ENCODE results near the gene PODNL1. TPM values are rescaled to one million over a fixed set of nuclear protein-coding genes. Genes with fewer than 3 reads are reported as not detected.

Gene PODNL1
- total and polyA plus RNA-seq, 10 of the 15 experiments (the other 5 are each of a cell fraction or from before 2014, with no cell fraction given) = 0.04 to 0.44 TPM; not detected in 8

DNA sequence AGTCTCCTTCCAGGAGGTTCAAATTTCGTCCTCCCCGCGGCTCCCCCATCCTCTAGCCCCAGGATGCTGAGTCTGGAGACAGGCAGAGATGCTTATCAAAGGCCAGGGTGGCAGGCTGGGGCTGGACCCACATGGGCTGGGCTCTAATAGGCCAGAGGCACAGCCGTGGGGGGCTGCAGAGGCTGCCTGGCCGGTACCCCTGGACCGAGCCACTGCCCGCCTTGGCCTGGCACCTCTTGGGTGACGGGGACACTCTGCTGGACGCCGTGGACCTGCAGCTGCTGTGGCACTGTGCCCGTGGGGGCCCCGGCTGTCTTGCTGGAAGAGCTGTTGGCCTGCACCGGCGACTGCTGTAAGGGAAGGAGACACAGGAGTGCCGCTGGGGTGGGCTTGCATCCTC, 42.1 kb upstream of the PODNL1 start:
- Histone ChIP-seq H3K27ac (ENCODE audit: control insufficient read depth, insufficient read depth) (no peak overlapping the region), H3K79me2 (ENCODE audit: control insufficient read depth, insufficient read depth, low read length) (no peaks in the 10 kb centered on the region), H3K9ac (ENCODE audit: control insufficient read depth, insufficient read depth, low read length) (no peak overlapping the region), H3K4me2 (ENCODE audit: control insufficient read depth, insufficient read depth) (no peak overlapping the region), H4K20me1 (ENCODE audit: control insufficient read depth, insufficient read depth) (no peaks in the 10 kb centered on the region), H3K9me3 (replicated peaks; ENCODE audit: control insufficient read depth, insufficient read depth, low read length) (no peaks in the 10 kb centered on the region), H3K4me1 (ENCODE audit: control insufficient read depth, insufficient read depth, low read length) (peaks cover 4% of the 10 kb centered on the region), H3K27me3 (replicated peaks in 1 of 2; ENCODE audit: control insufficient read depth in 2 of 2, insufficient read depth in 2 of 2, low read length in 1 of 2) (no peaks in the 10 kb centered on the region), H3K4me3 (no peak overlapping the region), H3K36me3 (ENCODE audit: control insufficient read depth in 2 of 2, insufficient read depth in 2 of 2, low read length in 1 of 2) (no peaks in the 10 kb centered on the region; a peak in 1 of 4 replicates), H2AFZ (ENCODE audit: control insufficient read depth, low read depth, low read length) (no peak overlapping the region)
- CTCF ChIA-PET = no interaction called here
- intact Hi-C loops (cut with micrococcal nuclease; ENCODE audit: unreplicated experiment) (loop anchor here (10.0 kb wide), 1 partner anchor 54 kb away; the partner anchor contains the start of gene IL27RA), in situ Hi-C loops (cut with MboI) (no loop called here)
- DNase-seq (ENCODE audit: low read depth, low spot score) (no peak), ATAC-seq (no peak), FAIRE-seq (no peak)
- WGBS (ENCODE audit: insufficient coverage, insufficient replicate concordance, low lambda C conversion rate, missing lambda C conversion rate) = 95% methylated on average over 9 of the region's 15 CpGs
- no TSS peak for BruUV-seq (replicated peaks)
- RAD21 ChIA-PET (ENCODE audit: unreplicated experiment) = no interaction called here
- TF ChIP-seq GABPA (IDR thresholded peaks at IDR 0.05; ENCODE audit: low read depth) (no peak), CBX5 (IDR thresholded peaks at IDR 0.05; ENCODE audit: low read depth) (no peak), MYB (IDR thresholded peaks at IDR 0.05; ENCODE audit: borderline replicate concordance, low read depth, low read length) (no peak)
- TF ChIP-seq, protein P1, sequence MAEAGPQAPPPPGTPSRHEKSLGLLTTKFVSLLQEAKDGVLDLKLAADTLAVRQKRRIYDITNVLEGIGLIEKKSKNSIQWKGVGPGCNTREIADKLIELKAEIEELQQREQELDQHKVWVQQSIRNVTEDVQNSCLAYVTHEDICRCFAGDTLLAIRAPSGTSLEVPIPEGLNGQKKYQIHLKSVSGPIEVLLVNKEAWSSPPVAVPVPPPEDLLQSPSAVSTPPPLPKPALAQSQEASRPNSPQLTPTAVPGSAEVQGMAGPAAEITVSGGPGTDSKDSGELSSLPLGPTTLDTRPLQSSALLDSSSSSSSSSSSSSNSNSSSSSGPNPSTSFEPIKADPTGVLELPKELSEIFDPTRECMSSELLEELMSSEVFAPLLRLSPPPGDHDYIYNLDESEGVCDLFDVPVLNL (IDR thresholded peaks at IDR 0.05; ENCODE audit: low read depth, low read length) = no peak
- SMC1A ChIA-PET (ENCODE audit: uncharacterized antibody, unreplicated experiment) = no interaction called here
- POLR2A ChIA-PET = interaction anchor here (0.5 kb wide), 1 partner anchor 94 kb away, joined by 3 read pairs; no protein-coding TSS in a partner anchor

- ATAC-seq = no peak
- POLR2A ChIA-PET = no interaction called here
- FAIRE-seq = no peak
- Histone ChIP-seq H3K4me3 (no peak overlapping the region), H3K9me3 (replicated peaks; ENCODE audit: control insufficient read depth, insufficient read depth, low read length) (no peaks in the 10 kb centered on the region), H3K27ac (ENCODE audit: control insufficient read depth, insufficient read depth) (no peak overlapping the region), H3K4me2 (ENCODE audit: control insufficient read depth, insufficient read depth) (no peak overlapping the region), H4K20me1 (ENCODE audit: control insufficient read depth, insufficient read depth) (no peaks in the 10 kb centered on the region), H3K36me3 (ENCODE audit: control insufficient read depth in 2 of 2, insufficient read depth in 2 of 2, low read length in 1 of 2) (no peaks in the 10 kb centered on the region; a peak in 1 of 4 replicates), H3K9ac (ENCODE audit: control insufficient read depth, insufficient read depth, low read length) (no peak overlapping the region), H3K79me2 (ENCODE audit: control insufficient read depth, insufficient read depth, low read length) (no peaks in the 10 kb centered on the region), H3K4me1 (ENCODE audit: control insufficient read depth, insufficient read depth, low read length) (no peaks in the 10 kb centered on the region), H3K27me3 (replicated peaks in 1 of 2; ENCODE audit: control insufficient read depth in 2 of 2, insufficient read depth in 2 of 2, low read length in 1 of 2) (no peaks in the 10 kb centered on the region), H2AFZ (ENCODE audit: control insufficient read depth, low read depth, low read length) (no peak overlapping the region)
- RAD21 ChIA-PET (ENCODE audit: unreplicated experiment) = no interaction called here
- BruUV-seq (replicated peaks) = no TSS peak
- no peak for TF ChIP-seq SP1 (IDR thresholded peaks at IDR 0.05; ENCODE audit: low read depth, low read length)
- no peak for TF ChIP-seq NR2C1 (IDR thresholded peaks at IDR 0.05)
- no peak for TF ChIP-seq RUNX3 (IDR thresholded peaks at IDR 0.05; ENCODE audit: low read length)
- TF ChIP-seq FOXM1 (IDR thresholded peaks at IDR 0.05; ENCODE audit: low read depth, low read length) = no peak
- TF ChIP-seq ATF7 (IDR thresholded peaks at IDR 0.05; ENCODE audit: low read depth) = no peak
- SMC1A ChIA-PET (ENCODE audit: uncharacterized antibody, unreplicated experiment) = no interaction called here
- in situ Hi-C loops (cut with MboI) = no loop called here
- DNase-seq (ENCODE audit: low read depth, low spot score) = no peak
- CTCF ChIA-PET = no interaction called here
- WGBS (ENCODE audit: insufficient coverage, insufficient replicate concordance, low lambda C conversion rate, missing lambda C conversion rate) = 78% methylated on average over 12 of the region's 12 CpGs
- intact Hi-C loops (cut with micrococcal nuclease; ENCODE audit: unreplicated experiment) = loop anchor here (10.0 kb wide), 1 partner anchor 55 kb away; the partner anchor contains the start of gene IL27RA
Measured at GRCh38 chr19:13979686-13980085, 41.5 kb upstream of the PODNL1 start.
